ENCODE results near the gene EFTUD2. TPM values are rescaled to one million over a fixed set of nuclear protein-coding genes. Genes with fewer than 3 reads are reported as not detected.

Gene EFTUD2
- total and polyA plus RNA-seq, 5 experiments from 2014 or later = 57.0 to 113 (median 79.0) TPM

DNA sequence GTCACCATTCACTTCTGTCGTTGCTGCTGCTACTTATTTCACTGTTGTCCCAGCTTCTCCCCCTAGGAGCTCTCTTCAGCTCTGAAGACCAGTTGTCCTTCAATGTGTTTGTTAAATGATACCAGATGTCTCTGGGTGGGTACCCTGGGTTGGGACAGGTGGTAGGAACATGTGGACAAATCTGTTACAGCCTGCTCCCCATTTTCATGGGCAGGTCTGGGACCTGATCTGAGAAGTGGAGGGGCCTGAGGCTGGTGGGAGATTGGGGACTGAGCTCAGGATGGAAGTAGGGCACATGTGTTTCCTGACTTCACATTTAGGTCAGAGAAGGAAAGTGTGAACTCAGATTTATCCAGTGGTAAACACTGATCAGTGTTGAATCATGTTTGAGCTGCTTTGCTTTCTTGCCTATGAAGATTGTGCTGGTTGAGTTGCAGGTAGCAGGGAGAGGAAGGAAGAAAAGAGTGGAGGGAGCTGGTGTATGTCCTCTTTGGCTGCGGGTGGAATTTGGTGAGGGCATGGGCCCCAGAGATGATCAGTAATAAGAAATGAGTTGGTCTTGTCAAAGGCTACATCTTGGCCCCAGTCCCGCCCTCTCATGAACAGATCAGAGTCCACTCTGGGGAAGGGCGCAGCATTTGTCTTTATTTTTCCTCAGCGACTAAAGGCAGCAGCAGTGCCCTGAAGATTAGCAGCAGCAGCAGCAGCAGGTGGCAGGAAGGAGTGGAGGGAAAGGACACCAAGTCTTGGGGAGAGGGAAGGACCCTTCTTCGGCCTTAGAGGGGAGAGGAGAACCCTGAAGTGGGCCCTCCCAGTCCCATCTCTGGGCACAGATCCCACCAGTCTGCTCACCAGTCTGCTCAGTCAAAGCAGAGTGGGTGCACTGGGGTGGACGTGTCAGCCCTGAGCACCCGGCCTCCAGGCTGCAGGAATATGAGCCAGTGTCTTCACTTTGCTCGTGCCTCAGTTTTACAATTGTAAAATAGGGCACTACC, 6.1 kb upstream of the EFTUD2 start:
- H3K4me3 Mint-ChIP-seq = no peak overlapping the region
- ATAC-seq = no peak
- no peaks in the 10 kb centered on the region for H3K36me3 Mint-ChIP-seq
- no peak for DNase-seq
- no peaks in the 10 kb centered on the region for H3K9me3 Mint-ChIP-seq
- H3K4me1 Mint-ChIP-seq = peaks cover 0 to 2% (median 1%) of the 10 kb centered on the region in 4 donors
- H3K27ac Mint-ChIP-seq = peak overlapping the region in 1 of 10 donors; percentile 65
- H3K27me3 Mint-ChIP-seq = peaks cover 2 to 31% (median 9%) of the 10 kb centered on the region in 5 donors
- POLR2A ChIA-PET = no interaction called here

DNA sequence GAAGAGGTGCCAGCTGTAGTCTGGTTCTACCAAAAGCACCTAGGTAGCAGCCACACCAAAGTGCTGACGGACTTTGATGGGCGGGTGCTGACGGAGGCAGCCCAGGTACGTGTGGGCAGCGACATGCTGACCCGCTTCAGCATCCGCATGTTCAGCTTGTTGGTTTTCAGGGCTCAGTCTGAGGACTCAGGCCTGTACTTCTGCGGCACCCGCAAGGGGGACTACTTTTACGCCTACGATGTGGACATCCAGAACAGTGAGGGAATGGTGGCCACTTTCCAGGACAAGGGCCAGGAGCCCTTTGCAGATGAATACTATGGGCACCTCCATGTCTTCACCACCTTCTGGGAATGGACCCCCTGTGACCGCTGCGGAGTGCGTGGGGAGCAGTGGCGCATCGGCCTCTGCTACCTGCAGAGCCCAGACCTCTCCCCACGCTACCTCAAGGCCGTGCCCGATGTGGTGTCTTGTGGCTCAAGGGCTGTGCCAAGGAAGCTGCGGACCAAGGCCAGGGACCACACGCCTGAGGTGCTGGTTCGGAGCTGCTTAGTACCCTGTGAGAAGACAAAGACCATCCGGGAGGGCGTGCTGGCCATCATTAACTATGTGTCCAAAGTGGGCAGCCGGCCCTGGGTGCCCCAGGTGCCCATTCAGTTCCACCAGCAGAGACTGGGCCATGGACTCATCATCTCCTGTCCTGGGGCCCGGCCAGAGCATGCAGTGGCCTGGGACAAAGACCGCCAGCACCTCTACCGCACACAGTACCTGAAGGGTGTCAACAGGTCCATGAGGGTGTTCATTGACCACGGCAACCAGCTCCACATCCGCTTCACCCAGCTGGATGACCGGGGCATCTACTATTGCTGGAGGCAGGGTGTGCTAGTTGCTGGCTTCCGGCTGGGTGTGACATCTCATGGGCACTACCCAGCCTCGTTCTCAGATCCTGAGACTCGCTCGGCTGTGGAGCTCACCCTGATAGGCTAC, 5.0 kb upstream of the EFTUD2 start:
- H3K27me3 Mint-ChIP-seq = peaks cover 2 to 30% (median 9%) of the 10 kb centered on the region in 5 donors
- no peaks in the 10 kb centered on the region for H3K9me3 Mint-ChIP-seq
- no peak for ATAC-seq
- no peak overlapping the region for H3K4me3 Mint-ChIP-seq
- peak overlapping the region in 1 of 10 donors; percentile 5 for H3K27ac Mint-ChIP-seq
- DNase-seq = no peak
- H3K4me1 Mint-ChIP-seq = peaks cover 2 to 11% (median 10%) of the 10 kb centered on the region in 4 donors
- POLR2A ChIA-PET = no interaction called here
- H3K36me3 Mint-ChIP-seq = no peaks in the 10 kb centered on the region

DNA sequence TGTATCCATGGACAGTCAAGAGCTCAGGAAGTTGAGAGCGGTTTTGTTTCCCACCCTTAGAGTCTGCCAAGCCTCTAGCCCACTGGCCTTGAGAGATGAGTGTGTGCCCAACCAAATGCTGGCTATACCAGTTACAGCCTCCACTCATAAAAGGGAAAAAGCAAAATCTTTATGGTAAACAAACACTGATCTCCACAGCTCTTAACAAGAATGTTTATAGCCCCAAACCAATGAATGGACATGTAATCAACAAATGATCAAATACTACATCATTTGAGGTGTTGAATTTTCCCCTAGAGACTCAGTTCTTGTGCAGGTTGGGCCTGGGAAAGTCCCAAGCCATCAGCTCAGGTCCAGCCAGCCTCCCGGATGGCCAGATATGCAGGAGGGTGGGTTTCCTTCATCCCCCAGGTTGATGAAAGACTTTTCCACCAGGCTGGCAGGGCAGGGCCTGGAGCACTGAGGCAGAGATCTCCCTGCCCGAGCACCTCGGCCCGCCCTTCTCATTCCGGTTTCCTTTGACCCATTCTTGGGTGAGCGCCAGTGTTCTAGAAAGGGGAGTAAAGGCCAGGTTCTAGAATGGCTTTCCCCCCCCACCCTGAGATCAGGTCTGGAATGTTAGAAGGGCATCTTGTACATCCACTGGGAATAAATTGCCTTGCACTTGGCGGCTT, 3.9 kb upstream of the EFTUD2 start:
- ATAC-seq (no peak), DNase-seq (no peak)
- no peaks in the 10 kb centered on the region for H3K9me3 Mint-ChIP-seq
- peaks cover 6 to 23% (median 19%) of the 10 kb centered on the region in 4 donors for H3K4me1 Mint-ChIP-seq
- POLR2A ChIA-PET = interaction anchor here (1.4 kb wide), 1 partner anchor 158 kb away, joined by 3 read pairs; the partner anchor contains the start of gene NMT1
- no peak overlapping the region for H3K4me3 Mint-ChIP-seq
- H3K27ac Mint-ChIP-seq = no peak overlapping the region
- H3K36me3 Mint-ChIP-seq = no peaks in the 10 kb centered on the region
- peaks cover 0 to 21% (median 5%) of the 10 kb centered on the region in 5 donors for H3K27me3 Mint-ChIP-seq

DNA sequence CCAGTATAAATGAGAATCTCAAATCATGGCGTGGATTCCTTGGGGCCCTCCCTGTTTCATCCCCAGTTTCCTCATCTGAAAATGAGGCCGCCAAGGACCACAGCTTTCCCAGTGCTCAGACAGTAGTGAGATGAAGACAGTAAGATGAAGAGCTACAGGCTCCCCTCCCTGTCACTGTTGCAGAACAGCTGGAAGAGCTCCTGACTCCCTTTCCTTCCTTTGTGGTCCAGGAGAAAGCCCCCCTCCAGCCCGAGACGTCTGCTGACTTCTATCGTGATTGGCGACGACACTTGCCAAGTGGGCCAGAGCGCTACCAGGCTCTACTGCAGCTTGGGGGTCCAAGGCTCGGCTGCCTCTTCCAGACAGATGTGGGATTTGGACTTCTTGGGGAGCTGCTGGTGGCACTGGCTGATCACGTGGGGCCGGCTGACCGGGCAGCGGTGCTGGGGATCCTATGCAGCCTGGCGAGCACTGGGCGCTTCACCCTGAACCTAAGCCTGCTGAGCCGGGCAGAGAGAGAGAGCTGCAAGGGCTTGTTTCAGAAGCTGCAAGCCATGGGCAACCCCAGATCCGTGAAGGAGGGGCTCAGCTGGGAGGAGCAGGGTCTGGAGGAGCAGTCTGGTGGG, 3.0 kb upstream of the EFTUD2 start:
- Mint-ChIP-seq H3K4me1 (peaks cover 6 to 23% (median 21%) of the 10 kb centered on the region in 4 donors), H3K4me3 (peak overlapping the region in 2 of 10 donors; percentile 2 to 22), H3K27ac (peak overlapping the region in 1 of 10 donors; percentile 13), H3K36me3 (no peaks in the 10 kb centered on the region), H3K9me3 (no peaks in the 10 kb centered on the region), H3K27me3 (peaks cover 0 to 21% (median 5%) of the 10 kb centered on the region in 5 donors)
- POLR2A ChIA-PET = interaction anchor here (1.4 kb wide), 1 partner anchor 159 kb away, joined by 3 read pairs; the partner anchor contains the start of gene NMT1
- ATAC-seq (no peak), DNase-seq (no peak)

DNA sequence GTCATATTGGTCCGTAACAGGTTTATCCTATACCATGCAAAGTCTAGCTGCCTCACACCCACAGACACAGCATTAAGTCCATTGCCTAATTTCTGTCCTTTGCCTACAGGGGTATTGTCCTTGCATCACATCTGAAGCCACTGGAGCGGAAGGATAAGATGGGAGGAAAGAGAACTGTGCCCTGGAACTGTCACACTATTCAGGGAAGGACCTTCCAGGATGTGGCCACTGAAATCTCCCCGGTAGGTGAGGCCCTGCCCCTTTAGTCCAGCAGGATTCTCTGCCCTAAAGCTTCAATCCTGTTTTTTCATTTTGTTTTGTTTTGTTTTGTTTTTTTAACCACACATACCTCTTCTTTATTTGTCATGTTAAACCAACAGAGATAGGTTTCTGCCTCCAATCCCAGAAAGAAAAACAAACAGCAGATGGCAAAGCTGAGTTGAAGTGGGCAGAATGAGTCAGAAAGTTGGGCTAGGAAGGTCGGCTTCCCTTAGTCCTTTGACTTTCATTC, 2.2 kb upstream of the EFTUD2 start:
- no peak for ATAC-seq
- Mint-ChIP-seq H3K9me3 (no peaks in the 10 kb centered on the region), H3K27me3 (peaks cover 0 to 17% (median 4%) of the 10 kb centered on the region in 5 donors), H3K4me1 (peaks cover 6 to 26% (median 23%) of the 10 kb centered on the region in 4 donors), H3K27ac (peak overlapping the region in 5 of 10 donors; percentile 10 to 76 (median 50)), H3K4me3 (peak overlapping the region in 2 of 10 donors; percentile 43 to 95), H3K36me3 (peaks cover 0 to 3% (median 0%) of the 10 kb centered on the region in 3 donors)
- POLR2A ChIA-PET = interaction anchor here (1.4 to 3.5 kb wide), 2 partner anchors 126 to 160 kb away, joined by 3 to 12 read pairs; partner anchors contain the start of gene NMT1
- DNase-seq = no peak

DNA sequence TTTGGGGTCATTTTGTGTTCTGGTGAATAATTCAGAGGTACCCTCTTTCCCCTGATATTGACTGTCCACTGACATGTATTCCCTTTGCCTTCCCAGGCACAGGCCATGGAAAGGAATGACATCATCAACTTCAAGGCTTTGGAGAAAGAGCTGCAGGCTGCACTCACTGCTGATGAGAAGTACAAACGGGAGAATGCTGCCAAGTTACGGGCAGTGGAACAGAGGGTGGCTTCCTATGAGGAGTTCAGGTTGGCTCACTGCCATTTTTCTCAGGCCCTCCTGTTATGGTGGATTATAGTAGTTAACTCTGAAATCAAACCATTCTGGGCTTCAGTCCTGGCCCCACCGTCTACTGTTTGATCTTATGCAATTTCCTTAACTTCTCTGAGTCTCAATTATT, 1.6 kb upstream of the EFTUD2 start:
- Mint-ChIP-seq H3K36me3 (peaks cover 0 to 7% (median 2%) of the 10 kb centered on the region in 3 donors), H3K27me3 (peaks cover 0 to 13% (median 0%) of the 10 kb centered on the region in 5 donors), H3K4me3 (peak overlapping the region in 4 of 10 donors; percentile 2 to 95 (median 16)), H3K27ac (peak overlapping the region in 4 of 10 donors; percentile 18 to 100 (median 70)), H3K4me1 (peaks cover 6 to 29% (median 28%) of the 10 kb centered on the region in 4 donors), H3K9me3 (no peaks in the 10 kb centered on the region)
- DNase-seq (no peak), ATAC-seq (no peak)
- POLR2A ChIA-PET = interaction anchor here (2.6 to 3.5 kb wide), 2 partner anchors 125 to 149 kb away, joined by 9 to 12 read pairs; no protein-coding TSS in a partner anchor

DNA sequence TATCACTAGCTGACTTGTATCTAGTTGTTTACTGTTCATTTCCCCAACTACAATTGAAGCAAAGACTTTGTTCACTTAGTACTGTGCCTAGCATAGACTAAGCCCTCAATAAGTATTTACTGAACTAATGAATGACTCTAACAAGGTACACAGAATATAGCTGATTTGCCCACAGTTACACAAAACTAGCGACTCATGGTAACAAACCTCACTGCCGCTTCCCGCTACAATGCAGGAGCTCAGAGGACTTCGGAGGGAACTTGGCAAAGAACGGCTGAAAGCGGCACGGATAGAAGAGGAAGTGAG, 524 bp downstream of the EFTUD2 start:
- H3K27ac Mint-ChIP-seq = peak overlapping the region; percentile 98 to 100 (median 100)
- no peaks in the 10 kb centered on the region for H3K9me3 Mint-ChIP-seq
- peak in 1 of 10 donors; percentile 17 for DNase-seq
- no peak for ATAC-seq
- H3K27me3 Mint-ChIP-seq = peaks cover 0 to 3% (median 0%) of the 10 kb centered on the region in 5 donors
- H3K4me1 Mint-ChIP-seq = peaks cover 11 to 37% (median 35%) of the 10 kb centered on the region in 4 donors
- POLR2A ChIA-PET = interaction anchor here (0.8 to 3.5 kb wide), 11 partner anchors 9 to 396 kb away, joined by 3 to 12 read pairs (median 5); partner anchors contain the start of genes GPATCH8, HEXIM1 and NMT1
- H3K36me3 Mint-ChIP-seq = peaks cover 2 to 26% (median 4%) of the 10 kb centered on the region in 3 donors
- peak overlapping the region; percentile 85 to 98 (median 96) for H3K4me3 Mint-ChIP-seq

DNA sequence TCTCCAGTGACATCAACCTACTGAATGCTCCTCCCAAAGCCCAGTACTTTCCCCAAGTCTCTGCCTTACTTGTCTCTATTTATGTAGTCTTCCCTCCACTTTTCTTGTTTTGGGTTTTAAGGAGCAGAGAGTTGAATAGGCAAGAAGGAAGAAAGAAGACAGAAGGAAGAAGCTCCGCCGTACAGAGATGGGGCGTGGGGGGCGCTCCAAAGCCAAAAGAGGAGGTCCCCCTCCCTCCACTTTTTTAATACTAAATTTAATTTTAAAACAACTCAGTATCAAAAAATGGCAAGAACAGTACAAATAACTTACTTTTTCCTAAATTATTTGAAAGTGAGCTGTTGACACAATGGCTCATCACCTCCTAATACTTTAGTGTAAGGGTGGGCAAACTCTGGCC, 4.6 kb downstream of the EFTUD2 start:
- H3K36me3 Mint-ChIP-seq = peaks cover 4 to 50% (median 9%) of the 10 kb centered on the region in 3 donors
- H3K27me3 Mint-ChIP-seq = peaks cover 0 to 3% (median 0%) of the 10 kb centered on the region in 5 donors
- POLR2A ChIA-PET = interaction anchor here (1.2 kb wide), 1 partner anchor 12 kb away, joined by 4 read pairs; no protein-coding TSS in a partner anchor
- H3K4me3 Mint-ChIP-seq = peak overlapping the region in 1 of 10 donors; percentile 10
- H3K27ac Mint-ChIP-seq = no peak overlapping the region
- no peaks in the 10 kb centered on the region for H3K9me3 Mint-ChIP-seq
- peaks cover 18 to 44% (median 36%) of the 10 kb centered on the region in 4 donors for H3K4me1 Mint-ChIP-seq
- ATAC-seq (no peak), DNase-seq (no peak)

DNA sequence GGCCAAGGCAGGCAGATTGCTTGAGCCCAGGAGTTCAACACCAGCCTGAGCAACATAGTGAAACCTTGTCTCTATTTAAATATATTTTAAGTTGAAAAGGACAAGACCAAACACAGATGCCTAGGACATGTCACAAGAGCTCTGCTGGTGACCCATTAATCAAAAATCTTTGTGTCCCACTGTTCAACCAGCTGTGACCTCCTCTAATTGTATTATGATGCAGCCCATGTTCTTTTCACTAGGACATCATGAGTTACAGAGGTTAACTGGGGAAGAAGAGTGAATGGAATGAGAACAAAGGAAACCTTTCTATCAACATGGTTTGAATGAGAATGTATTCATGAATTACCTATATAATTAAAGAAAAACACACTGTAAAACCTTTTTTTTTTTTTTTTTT, 7.0 kb downstream of the EFTUD2 start:
- Mint-ChIP-seq H3K27me3 (no peaks in the 10 kb centered on the region), H3K4me1 (peaks cover 12 to 30% (median 22%) of the 10 kb centered on the region in 4 donors), H3K27ac (no peak overlapping the region), H3K36me3 (peaks cover 4 to 50% (median 9%) of the 10 kb centered on the region in 3 donors), H3K4me3 (no peak overlapping the region), H3K9me3 (no peaks in the 10 kb centered on the region)
- POLR2A ChIA-PET = interaction anchor here (0.7 kb wide), 1 partner anchor 437 kb away, joined by 3 read pairs; no protein-coding TSS in a partner anchor
- no peak for ATAC-seq
- no peak for DNase-seq

DNA sequence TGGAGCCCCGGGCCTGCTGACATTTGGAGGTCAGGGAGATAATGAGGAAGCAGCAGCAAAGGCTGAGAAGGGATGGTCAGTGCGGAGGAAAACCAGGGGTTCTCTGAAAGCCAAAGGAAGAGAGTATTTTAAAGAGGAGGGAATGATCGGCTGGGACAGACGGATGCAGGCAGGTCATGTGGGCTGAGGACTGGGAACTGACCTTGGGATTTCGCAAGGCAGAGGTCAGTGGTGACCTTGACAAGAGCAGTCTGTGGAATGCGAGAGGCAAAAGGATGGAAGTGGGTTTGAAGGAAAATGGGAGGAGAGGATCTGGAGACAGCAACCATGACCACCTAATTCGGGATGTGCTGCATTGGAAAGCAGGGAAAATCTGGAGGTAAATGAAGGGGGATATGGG, 10.2 kb downstream of the EFTUD2 start:
- ATAC-seq = no peak
- no peaks in the 10 kb centered on the region for H3K9me3 Mint-ChIP-seq
- no peaks in the 10 kb centered on the region for H3K27me3 Mint-ChIP-seq
- H3K36me3 Mint-ChIP-seq = peaks cover 0 to 52% (median 17%) of the 10 kb centered on the region in 3 donors
- no peak overlapping the region for H3K4me3 Mint-ChIP-seq
- DNase-seq = no peak
- peaks cover 6 to 26% (median 9%) of the 10 kb centered on the region in 4 donors for H3K4me1 Mint-ChIP-seq
- H3K27ac Mint-ChIP-seq = no peak overlapping the region
- POLR2A ChIA-PET = interaction anchor here (1.7 kb wide), 1 partner anchor 10 kb away, joined by 7 read pairs; the partner anchor contains the start of gene EFTUD2
